Activated CD4-positive, CD25-positive, alpha-beta regulatory T cell (primary cell): Measurements from ENCODE around the gene VDR.
"Not testable (repeated sequence)": the region's sequence is repeated elsewhere in the genome, so short reads cannot be mapped to it uniquely, and the experiment has no call there.

Source experiments
- DNase-seq, 4 experiments: peaks; one replicate each; lab custom pipeline; 2025; lab: John Stamatoyannopoulos, UW

The VDR gene

GRCh38 chr12:47846294-47846996 is 58.3 kb downstream of the VDR start:
- no peak for DNase-seq

GRCh38 chr12:47845081-47845480 is 59.7 kb downstream of the VDR start:
- DNase-seq = no peak

GRCh38 chr12:47844264-47845019 is 60.4 kb downstream of the VDR start:
- no peak for DNase-seq

- DNase-seq = no peak
Observed at GRCh38 chr12:47843226-47843980, 61.4 kb downstream of the VDR start.

- not testable (repeated sequence) for DNase-seq
Observed at GRCh38 chr12:47842543-47842942, 62.3 kb downstream of the VDR start.

GRCh38 chr12:47841910-47842309 is 62.9 kb downstream of the VDR start:
- DNase-seq = no peak

- DNase-seq = no peak
Observed at GRCh38 chr12:47841501-47841900, 63.3 kb downstream of the VDR start.

GRCh38 chr12:47840571-47840970 is 64.2 kb downstream of the VDR start:
- DNase-seq = no peak

GRCh38 chr12:47839214-47839876 is 65.4 kb downstream of the VDR start:
- no peak for DNase-seq

- no peak for DNase-seq
Observed at GRCh38 chr12:47838286-47838931, 66.4 kb downstream of the VDR start.

GRCh38 chr12:47837190-47838171 is 67.3 kb downstream of the VDR start:
- peak; percentile 34 to 58 (median 55) for DNase-seq

- no peak for DNase-seq
Observed at GRCh38 chr12:47835831-47836155, 69.0 kb downstream of the VDR start.

- no peak for DNase-seq
Observed at GRCh38 chr12:47835006-47835830, 69.6 kb downstream of the VDR start.

- DNase-seq = no peak
Observed at GRCh38 chr12:47834199-47834903, 70.4 kb downstream of the VDR start.

GRCh38 chr12:47833591-47834012 is 71.2 kb downstream of the VDR start:
- DNase-seq = no peak

- DNase-seq = peak in 2 of 4 experiments; percentile 39 to 42
Observed at GRCh38 chr12:47832263-47832933, 72.4 kb downstream of the VDR start.

- no peak for DNase-seq
Observed at GRCh38 chr12:47829584-47829983, 75.2 kb downstream of the VDR start.

GRCh38 chr12:47828976-47829482 is 75.8 kb downstream of the VDR start:
- DNase-seq = no peak
